Calu3 (cell line): Measurements from ENCODE around the gene SLC22A14. TPM values are rescaled to one million over a fixed set of nuclear protein-coding genes. Genes with fewer than 3 reads are reported as not detected.

ENCODE experiments used
- BruUV-seq: library from RNA; stranded (reverse); fragments of 400-500 nt; replicated peaks from 2 replicates; lab custom pipeline; 2021; lab: Mats Ljungman, UMichigan
- CTCF ChIA-PET: fragments of 300-600 bp; sonication (Branson Sonifier 250); formaldehyde crosslinking; loops from one replicate; lab custom pipeline; 2022; ENCODE audit warnings: antibody characterized with exemption; lab: Charles Lee
- DNase-seq: peaks from one replicate; pipeline ENCODE4 v3.0.0; 2022
- H3K27ac Mint-ChIP-seq: one replicate; pipeline ENCODE4 v1.8.0; 2022; ENCODE audit warnings: mixed read lengths; ENCODE audit not compliant: unreplicated experiment
- H3K27me3 Mint-ChIP-seq: one replicate; pipeline ENCODE4 v1.8.0; 2022; ENCODE audit warnings: mixed read lengths; ENCODE audit not compliant: unreplicated experiment
- H3K36me3 Mint-ChIP-seq: one replicate; pipeline ENCODE4 v1.8.0; 2022; ENCODE audit warnings: mild to moderate bottlenecking, moderate library complexity, mixed read lengths; ENCODE audit not compliant: insufficient read depth, unreplicated experiment
- H3K4me1 Mint-ChIP-seq: one replicate; pipeline ENCODE4 v1.8.0; 2022; ENCODE audit warnings: mild to moderate bottlenecking, low read depth, mixed read lengths; ENCODE audit not compliant: unreplicated experiment
- H3K4me3 Mint-ChIP-seq: one replicate; pipeline ENCODE4 v1.8.0; 2022; ENCODE audit warnings: mild to moderate bottlenecking, low read depth, moderate library complexity, mixed read lengths; ENCODE audit not compliant: unreplicated experiment
- H3K9me3 Mint-ChIP-seq: one replicate; pipeline ENCODE4 v1.8.0; 2022; ENCODE audit warnings: low read depth, mixed read lengths; ENCODE audit not compliant: unreplicated experiment
- intact Hi-C: fragments of 100-400 bp; cut with micrococcal nuclease; formaldehyde crosslinking; loops from one replicate; pipeline ENCODE4 v1.10.0; 2022; ENCODE audit not compliant: unreplicated experiment
- total RNA-seq: library from RNA; stranded (reverse); gene quantifications from 2 replicates; pipeline ENCODE4 v1.2.3, GENCODE V29; 2022
- TF ChIP-seq, protein P1 (sequence below): fragments of 200-600 bp; IDR thresholded peaks from one replicate; pipeline ENCODE4 v1.8.0; 2022; ENCODE audit warnings: antibody characterized with exemption; ENCODE audit not compliant: unreplicated experiment

Gene SLC22A14
- total RNA-seq, 1 experiment from 2014 or later = 1.8 TPM

DNA sequence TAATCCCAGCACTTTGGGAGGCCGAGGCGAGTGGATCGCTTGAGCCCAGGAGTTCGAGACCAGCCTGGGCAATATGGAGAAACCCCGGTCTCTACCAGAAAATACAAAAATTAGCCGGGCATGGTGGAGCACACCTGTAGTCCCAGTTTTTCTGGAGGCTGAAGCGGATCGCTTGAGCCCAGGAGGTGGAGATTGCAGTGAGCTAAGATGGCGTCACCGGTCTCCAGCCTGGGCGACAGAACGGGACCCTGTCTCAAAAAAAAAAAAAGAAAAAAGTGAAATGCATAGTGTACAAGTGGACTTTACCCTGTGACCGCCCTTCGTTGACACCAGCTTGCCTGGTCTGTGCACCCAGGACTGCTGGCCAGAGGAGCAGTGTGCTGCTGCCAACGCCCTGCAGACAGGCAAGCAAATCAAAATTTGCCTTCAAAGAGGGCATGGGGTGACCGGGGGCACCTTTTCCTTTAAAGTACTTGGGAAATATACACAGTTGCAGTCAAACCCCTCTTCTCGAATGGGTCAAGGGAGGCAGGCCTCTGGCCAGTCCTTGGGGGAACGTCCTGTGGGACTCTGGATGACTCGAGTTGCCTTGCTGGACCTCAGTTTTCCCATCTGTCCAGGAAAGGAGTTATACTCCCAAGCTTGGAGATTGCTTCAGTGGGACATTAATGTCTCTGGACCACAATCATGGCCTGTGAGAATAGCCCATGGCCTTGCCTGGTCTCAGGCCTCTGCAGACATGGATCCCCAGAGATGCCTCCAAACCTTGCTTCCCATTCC lies 65.5 kb downstream of the SLC22A14 start:
- Mint-ChIP-seq H3K36me3 (peaks cover 22% of the 10 kb centered on the region), H3K4me1 (no peaks in the 10 kb centered on the region), H3K27ac (no peak overlapping the region), H3K9me3 (no peaks in the 10 kb centered on the region), H3K27me3 (no peaks in the 10 kb centered on the region), H3K4me3 (no peak overlapping the region)
- TSS peak; percentile 31 for BruUV-seq
- TF ChIP-seq, protein P1, sequence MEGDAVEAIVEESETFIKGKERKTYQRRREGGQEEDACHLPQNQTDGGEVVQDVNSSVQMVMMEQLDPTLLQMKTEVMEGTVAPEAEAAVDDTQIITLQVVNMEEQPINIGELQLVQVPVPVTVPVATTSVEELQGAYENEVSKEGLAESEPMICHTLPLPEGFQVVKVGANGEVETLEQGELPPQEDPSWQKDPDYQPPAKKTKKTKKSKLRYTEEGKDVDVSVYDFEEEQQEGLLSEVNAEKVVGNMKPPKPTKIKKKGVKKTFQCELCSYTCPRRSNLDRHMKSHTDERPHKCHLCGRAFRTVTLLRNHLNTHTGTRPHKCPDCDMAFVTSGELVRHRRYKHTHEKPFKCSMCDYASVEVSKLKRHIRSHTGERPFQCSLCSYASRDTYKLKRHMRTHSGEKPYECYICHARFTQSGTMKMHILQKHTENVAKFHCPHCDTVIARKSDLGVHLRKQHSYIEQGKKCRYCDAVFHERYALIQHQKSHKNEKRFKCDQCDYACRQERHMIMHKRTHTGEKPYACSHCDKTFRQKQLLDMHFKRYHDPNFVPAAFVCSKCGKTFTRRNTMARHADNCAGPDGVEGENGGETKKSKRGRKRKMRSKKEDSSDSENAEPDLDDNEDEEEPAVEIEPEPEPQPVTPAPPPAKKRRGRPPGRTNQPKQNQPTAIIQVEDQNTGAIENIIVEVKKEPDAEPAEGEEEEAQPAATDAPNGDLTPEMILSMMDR = no peak
- DNase-seq = peak; percentile 5
- CTCF ChIA-PET = interaction anchor here (0.6 to 2.0 kb wide), 4 partner anchors 105 to 211 kb away, joined by 3 to 12 read pairs (median 6); partner anchors contain the start of genes ACAA1 and OXSR1
- intact Hi-C loops = loop anchor here (5.0 to 10.0 kb wide), 2 partner anchors 107 to 135 kb away; partner anchors contain the start of gene ACVR2B

DNA sequence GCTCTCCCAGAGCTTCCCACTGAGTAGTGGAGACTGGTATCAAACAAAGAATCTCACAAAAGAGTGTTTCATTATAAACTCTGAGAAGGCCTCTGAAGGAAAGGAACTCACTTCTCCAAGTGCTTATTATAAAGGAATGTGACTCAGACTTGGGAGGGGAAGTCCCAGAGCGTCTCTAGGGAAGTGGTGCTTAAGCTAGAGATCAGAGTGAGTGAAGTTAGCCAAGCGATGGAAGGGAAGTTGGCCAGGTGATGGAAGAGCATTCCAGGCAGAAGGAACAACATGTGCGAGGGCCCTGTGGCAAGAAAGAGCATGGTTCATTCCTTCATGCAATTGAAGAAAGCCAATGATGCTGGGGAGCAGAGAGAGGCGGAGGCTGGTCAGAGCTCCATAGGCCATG lies 66.8 kb downstream of the SLC22A14 start:
- intact Hi-C loops = loop anchor here (5.0 to 10.0 kb wide), 2 partner anchors 106 to 133 kb away; partner anchors contain the start of gene ACVR2B
- Mint-ChIP-seq H3K27ac (no peak overlapping the region), H3K4me1 (no peaks in the 10 kb centered on the region), H3K36me3 (peaks cover 22% of the 10 kb centered on the region), H3K9me3 (no peaks in the 10 kb centered on the region), H3K27me3 (no peaks in the 10 kb centered on the region), H3K4me3 (no peak overlapping the region)
- CTCF ChIA-PET = interaction anchor here (0.6 kb wide), 1 partner anchor 69 kb away, joined by 3 read pairs; no protein-coding TSS in a partner anchor
- DNase-seq = no peak
- TF ChIP-seq, protein P1 = no peak
- no TSS peak for BruUV-seq

DNA sequence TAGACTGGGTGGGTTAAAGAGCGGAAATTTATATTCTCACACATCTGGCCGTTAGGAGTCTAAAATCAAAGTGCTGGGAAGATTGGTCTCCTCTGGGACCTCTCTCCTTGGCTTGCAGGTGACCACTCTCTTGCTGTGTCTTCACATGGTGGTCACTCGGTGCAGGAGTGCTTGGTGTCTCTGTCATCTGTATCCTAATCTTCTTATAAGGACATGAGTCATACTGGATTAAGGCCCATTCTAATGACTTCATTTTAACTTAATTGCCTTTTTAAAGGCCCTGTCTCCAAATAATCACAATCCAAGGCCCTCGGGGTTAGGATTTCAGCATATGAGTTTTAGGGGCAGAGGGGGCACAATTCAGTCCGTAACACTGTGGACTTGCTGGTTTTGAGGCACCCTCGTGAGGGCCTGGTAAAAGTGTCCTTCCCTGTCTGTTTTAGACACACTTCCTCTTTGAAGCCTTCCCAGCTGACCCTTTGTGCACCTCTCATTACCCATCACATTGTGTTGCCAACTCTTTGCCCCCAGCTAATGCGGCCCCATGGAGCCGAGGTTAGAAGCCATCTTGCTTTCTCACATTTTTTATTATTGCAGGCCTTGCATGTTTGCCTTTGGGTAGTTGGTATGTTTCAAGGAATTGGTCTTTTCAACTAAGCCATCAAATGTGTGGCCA lies 67.7 kb downstream of the SLC22A14 start:
- no peak for DNase-seq
- intact Hi-C loops = loop anchor here (5.0 to 10.0 kb wide), 2 partner anchors 105 to 132 kb away; partner anchors contain the start of gene ACVR2B
- CTCF ChIA-PET = no interaction called here
- Mint-ChIP-seq H3K27ac (no peak overlapping the region), H3K9me3 (no peaks in the 10 kb centered on the region), H3K4me1 (no peaks in the 10 kb centered on the region), H3K36me3 (peaks cover 17% of the 10 kb centered on the region), H3K27me3 (no peaks in the 10 kb centered on the region), H3K4me3 (no peak overlapping the region)
- TF ChIP-seq, protein P1 = no peak
- BruUV-seq = no TSS peak

DNA sequence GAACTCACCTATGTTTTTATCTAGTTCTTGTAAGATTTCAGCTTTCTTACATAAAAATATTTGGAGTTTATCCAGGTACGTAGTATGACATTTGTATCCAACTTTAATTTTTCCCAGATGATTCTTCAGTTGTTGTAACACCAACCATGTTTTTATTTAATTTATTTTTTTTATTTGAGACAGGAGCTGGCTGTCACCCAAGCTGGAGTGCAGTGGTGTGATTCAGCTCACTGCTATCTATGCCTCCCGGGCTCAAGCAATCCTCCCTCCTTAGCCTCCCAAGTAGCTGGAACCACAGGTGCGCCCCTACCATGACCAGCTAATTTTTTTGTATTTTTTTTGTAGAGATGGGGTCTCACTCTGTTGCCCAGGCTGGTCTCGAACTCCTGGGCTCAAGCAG lies 71.1 kb downstream of the SLC22A14 start:
- BruUV-seq = no TSS peak
- TF ChIP-seq, protein P1 = no peak
- intact Hi-C loops = no loop called here
- no peaks in the 10 kb centered on the region for H3K9me3 Mint-ChIP-seq
- no peak for DNase-seq
- CTCF ChIA-PET = no interaction called here
- H3K4me3 Mint-ChIP-seq = no peak overlapping the region
- H3K27me3 Mint-ChIP-seq = no peaks in the 10 kb centered on the region
- no peak overlapping the region for H3K27ac Mint-ChIP-seq
- H3K4me1 Mint-ChIP-seq = no peaks in the 10 kb centered on the region
- H3K36me3 Mint-ChIP-seq = peaks cover 2% of the 10 kb centered on the region
